KMS-11 (cell line): Measurements from ENCODE around the gene IQCM.

Source experiments
- H2AFZ ChIP-seq: fragments of 200-600 bp; sonication (generic); 2 replicates; pipeline ENCODE4 v1.6.1; 2016; ENCODE audit warnings: antibody characterized with exemption, mixed run types, low read depth
- H3K27ac ChIP-seq: fragments of 200-600 bp; sonication (generic); 2 replicates; pipeline ENCODE4 v1.6.1; 2016; ENCODE audit warnings: mild to moderate bottlenecking, mixed run types
- H3K27me3 ChIP-seq: fragments of 200-600 bp; sonication (generic); 2 replicates; pipeline ENCODE4 v1.6.1; 2017; ENCODE audit warnings: mild to moderate bottlenecking, low read depth, mixed run types, moderate library complexity; ENCODE audit not compliant: insufficient read depth
- H3K36me3 ChIP-seq: fragments of 200-600 bp; sonication (generic); 2 replicates; pipeline ENCODE4 v1.6.1; 2017; ENCODE audit warnings: mild to moderate bottlenecking, mixed run types; ENCODE audit not compliant: insufficient read depth
- H3K4me1 ChIP-seq: fragments of 200-600 bp; sonication (generic); 2 replicates; pipeline ENCODE4 v1.6.1; 2016; ENCODE audit warnings: mild to moderate bottlenecking, low read depth, mixed run types; ENCODE audit not compliant: poor library complexity, severe bottlenecking
- H3K4me2 ChIP-seq: fragments of 200-600 bp; sonication (generic); 2 replicates; pipeline ENCODE4 v1.7.0; 2016; ENCODE audit warnings: mild to moderate bottlenecking, mixed run types
- H3K4me3 ChIP-seq: fragments of 200-600 bp; sonication (generic); IDR thresholded peaks from 2 replicates; pipeline ENCODE4 v1.6.1; 2017; ENCODE audit warnings: low read depth, low read length, mixed read lengths; ENCODE audit not compliant: insufficient read depth
- H3K79me2 ChIP-seq: fragments of 200-600 bp; sonication (generic); 2 replicates; pipeline ENCODE4 v1.6.1; 2016; ENCODE audit warnings: low read depth, mixed run types; ENCODE audit not compliant: insufficient read depth
- H3K9ac ChIP-seq: fragments of 200-600 bp; sonication (generic); 2 replicates; pipeline ENCODE4 v1.6.1; 2016; ENCODE audit warnings: mild to moderate bottlenecking, mixed run types
- H4K20me1 ChIP-seq: fragments of 200-600 bp; sonication (generic); 2 replicates; pipeline ENCODE4 v1.6.1; 2016; ENCODE audit warnings: mild to moderate bottlenecking, mixed run types; ENCODE audit not compliant: insufficient read depth
- CTCF ChIP-seq: fragments of 200-600 bp; sonication (generic); conservative IDR thresholded peaks from 2 replicates; pipeline ENCODE4 v1.6.1; 2017; ENCODE audit warnings: low read depth, mild to moderate bottlenecking, antibody characterized with exemption, low read length, moderate library complexity, mixed read lengths

IQCM gene

GRCh38 chr4:149690726-149691125 lies 124.9 kb downstream of the IQCM start:
- H3K27ac ChIP-seq = no peak overlapping the region
- H3K4me1 ChIP-seq = no peaks in the 10 kb centered on the region
- H3K36me3 ChIP-seq = no peaks in the 10 kb centered on the region
- no peaks in the 10 kb centered on the region for H3K79me2 ChIP-seq
- H3K9ac ChIP-seq = no peak overlapping the region
- H3K4me2 ChIP-seq = no peak overlapping the region
- no peak overlapping the region for H2AFZ ChIP-seq
- no peaks in the 10 kb centered on the region for H4K20me1 ChIP-seq
- no peak overlapping the region for H3K4me3 ChIP-seq
- no peaks in the 10 kb centered on the region for H3K27me3 ChIP-seq
- TF ChIP-seq CTCF = no peak; the same call in 1 of the 2 replicates

DNA sequence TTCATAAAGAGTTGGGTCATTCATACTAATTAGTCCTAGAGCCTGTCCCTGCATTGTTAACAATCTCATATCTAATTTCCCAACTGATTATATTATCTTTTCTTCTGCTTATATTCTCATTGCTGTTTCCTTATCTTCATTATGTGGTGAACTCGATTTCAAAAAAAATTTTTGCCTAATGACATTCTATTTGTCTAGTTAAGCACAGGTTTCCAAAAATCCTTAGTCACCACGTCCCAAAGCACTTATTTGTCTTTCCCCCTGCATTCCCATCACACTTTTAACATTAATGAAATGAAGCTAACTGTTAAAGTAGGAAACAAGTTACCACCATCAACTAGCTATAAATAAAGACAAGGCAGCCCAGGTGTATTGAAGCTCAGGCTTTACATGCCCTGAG lies 131.1 kb downstream of the IQCM start:
- no peak overlapping the region for H3K4me3 ChIP-seq
- no peak overlapping the region for H3K4me2 ChIP-seq
- no peak overlapping the region for H2AFZ ChIP-seq
- H4K20me1 ChIP-seq = no peaks in the 10 kb centered on the region
- no peak for TF ChIP-seq CTCF
- H3K79me2 ChIP-seq = no peaks in the 10 kb centered on the region
- no peaks in the 10 kb centered on the region for H3K27me3 ChIP-seq
- no peaks in the 10 kb centered on the region for H3K36me3 ChIP-seq
- H3K4me1 ChIP-seq = no peaks in the 10 kb centered on the region
- no peak overlapping the region for H3K27ac ChIP-seq
- no peak overlapping the region for H3K9ac ChIP-seq

DNA sequence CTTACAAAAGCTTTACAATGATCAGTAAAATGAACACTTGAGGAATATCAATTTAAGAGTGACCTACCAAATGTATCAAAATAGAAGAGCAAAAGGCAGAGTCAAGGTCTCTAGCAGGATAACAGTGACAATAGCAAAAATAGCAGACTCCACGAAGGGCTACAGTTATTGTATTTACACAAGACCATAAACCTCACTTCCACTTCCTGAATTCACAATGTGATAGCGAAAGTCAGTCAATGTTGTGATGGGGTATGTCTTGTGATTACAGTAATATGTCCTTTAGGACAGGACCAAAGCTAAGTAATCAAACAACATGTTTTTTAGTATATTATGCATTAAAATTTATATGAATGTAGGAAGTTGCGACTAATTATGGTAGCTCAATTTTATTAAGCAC lies 139.6 kb downstream of the IQCM start:
- no peak overlapping the region for H3K4me3 ChIP-seq
- TF ChIP-seq CTCF = no peak
- no peaks in the 10 kb centered on the region for H3K4me1 ChIP-seq
- H3K36me3 ChIP-seq = no peaks in the 10 kb centered on the region
- no peaks in the 10 kb centered on the region for H4K20me1 ChIP-seq
- H3K27ac ChIP-seq = no peak overlapping the region
- H3K27me3 ChIP-seq = no peaks in the 10 kb centered on the region
- H2AFZ ChIP-seq = no peak overlapping the region
- no peaks in the 10 kb centered on the region for H3K79me2 ChIP-seq
- H3K9ac ChIP-seq = no peak overlapping the region
- no peak overlapping the region for H3K4me2 ChIP-seq

DNA sequence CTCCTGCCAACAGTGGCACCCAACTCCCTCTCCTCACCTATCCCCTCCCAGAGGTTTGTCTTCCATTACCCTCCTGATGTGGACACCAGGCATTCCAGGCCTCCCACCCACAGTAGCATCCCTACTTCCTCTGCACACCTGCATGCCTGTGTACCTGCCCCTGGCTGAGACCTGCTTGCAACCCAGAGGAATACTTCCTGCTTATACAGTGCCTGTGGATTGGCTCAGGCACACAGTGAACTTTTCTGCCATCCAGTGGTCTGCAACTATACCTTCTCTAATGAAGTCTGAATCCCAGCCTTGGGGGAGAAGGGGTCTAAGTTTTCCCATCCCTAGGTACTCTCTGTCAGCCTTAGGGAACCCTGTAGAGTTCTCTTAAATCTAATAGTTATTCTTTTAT lies 169.9 kb downstream of the IQCM start:
- H3K79me2 ChIP-seq = no peaks in the 10 kb centered on the region
- H2AFZ ChIP-seq = no peak overlapping the region
- no peaks in the 10 kb centered on the region for H3K36me3 ChIP-seq
- TF ChIP-seq CTCF = no peak
- H3K27ac ChIP-seq = no peak overlapping the region
- no peaks in the 10 kb centered on the region for H3K27me3 ChIP-seq
- no peak overlapping the region for H3K4me2 ChIP-seq
- no peaks in the 10 kb centered on the region for H3K4me1 ChIP-seq
- no peaks in the 10 kb centered on the region for H4K20me1 ChIP-seq
- H3K9ac ChIP-seq = no peak overlapping the region
- H3K4me3 ChIP-seq = no peak overlapping the region

DNA sequence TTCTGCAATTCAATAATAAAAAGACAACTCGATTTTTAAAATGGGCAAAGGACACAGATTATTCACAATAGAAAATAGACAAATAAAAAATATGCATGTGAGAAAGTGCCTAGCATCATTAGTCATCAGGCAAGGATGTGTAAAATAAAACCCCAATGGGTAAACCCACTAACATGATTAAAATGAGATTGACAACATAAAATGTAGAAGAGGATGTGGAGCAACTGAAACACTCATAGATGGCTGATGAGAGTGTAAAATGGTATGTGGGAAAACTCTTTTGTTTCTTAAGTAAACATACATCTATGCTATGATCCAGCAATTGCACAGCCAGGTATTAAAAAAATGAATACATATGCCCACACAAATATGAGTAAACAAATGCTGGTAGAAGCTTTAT lies 177.6 kb downstream of the IQCM start:
- Histone ChIP-seq H3K27me3 (no peaks in the 10 kb centered on the region), H3K79me2 (no peaks in the 10 kb centered on the region), H3K27ac (no peak overlapping the region), H3K4me1 (peaks cover 13% of the 10 kb centered on the region), H2AFZ (no peak overlapping the region), H4K20me1 (no peaks in the 10 kb centered on the region), H3K4me2 (no peak overlapping the region), H3K4me3 (no peak overlapping the region), H3K36me3 (no peaks in the 10 kb centered on the region), H3K9ac (no peak overlapping the region)
- no peak for TF ChIP-seq CTCF
